Naive thymus-derived CD8-positive, alpha-beta T cell (primary cell): ENCODE measurements around the gene MPIG6B. TPM values are rescaled to one million over a fixed set of nuclear protein-coding genes. Genes with fewer than 3 reads are reported as not detected.
A peak's percentile ranks its signal among the peaks of the same experiment; 100 is the strongest.

Experiments
- ATAC-seq, 2 donors: fragments of 150-1000 bp; cut with Tn5 transposase in 1 of 2; sonication (Bioruptor Pico), chemical (Tn5 transposase) in 1 of 2; 1 replicate in 1 of 2; 2 replicates in 1 of 2; pipeline ENCODE4 v1.10.0; 2021; ENCODE audit warnings: mild to moderate bottlenecking in 2 of 2, moderate library complexity in 2 of 2
- POLR2A ChIA-PET: fragments of 350-600 bp; sonication (Branson Sonifier 250); formaldehyde crosslinking; loops from one replicate; lab custom pipeline; 2021; ENCODE audit warnings: antibody characterized with exemption; lab: Charles Lee
- DNase-seq, 10 donors: peaks; one replicate each; pipeline versions ENCODE4 v3.0.0 to v3.0.0-alpha.2; 2020 to 2022
- H3K27ac Mint-ChIP-seq, 10 donors: one replicate each; pipeline ENCODE4 v1.8.0; 2020 to 2022; ENCODE audit warnings: mild to moderate bottlenecking in 10 of 10, mixed read lengths in 10 of 10, moderate library complexity in 4 of 10, inconsistent platforms in 1 of 10
- H3K27me3 Mint-ChIP-seq, 5 donors: one replicate each; pipeline ENCODE4 v1.8.0; 2021 to 2022; ENCODE audit warnings: mixed read lengths in 5 of 5
- H3K36me3 Mint-ChIP-seq, 3 donors: one replicate each; pipeline ENCODE4 v1.8.0; 2020 to 2022; ENCODE audit warnings: mixed read lengths in 3 of 3, mild to moderate bottlenecking in 2 of 3, inconsistent platforms in 1 of 3
- H3K4me1 Mint-ChIP-seq, 4 donors: one replicate each; pipeline ENCODE4 v1.8.0; 2021 to 2022; ENCODE audit warnings: mixed read lengths in 4 of 4
- H3K4me3 Mint-ChIP-seq, 10 donors: one replicate each; pipeline ENCODE4 v1.8.0; 2020 to 2022; ENCODE audit warnings: mild to moderate bottlenecking in 10 of 10, mixed read lengths in 10 of 10, moderate library complexity in 6 of 10, inconsistent platforms in 1 of 10
- H3K9me3 Mint-ChIP-seq, 9 donors: one replicate each; pipeline ENCODE4 v1.8.0; 2020 to 2022; ENCODE audit warnings: mixed read lengths in 9 of 9, mild to moderate bottlenecking in 3 of 9, inconsistent platforms in 1 of 9, moderate library complexity in 1 of 9
- polyA plus RNA-seq, 3 donors: library from polyadenylated mRNA; unstranded; fragments of 300-500 nt; fragmentation: Illumina TruSeq; gene quantifications; one replicate each; pipeline ENCODE4 v1.2.3, GENCODE V29; 2021
- total RNA-seq, 8 experiments: library from RNA in 2 of 8; stranded (reverse) in 2 of 8; gene quantifications; one replicate each; pipeline ENCODE4 v1.2.3 and lab custom pipeline; 2021 to 2026

The MPIG6B gene
- total and polyA plus RNA-seq, 5 experiments from 2014 or later = 1.2 to 4.9 (median 1.4) TPM

DNA sequence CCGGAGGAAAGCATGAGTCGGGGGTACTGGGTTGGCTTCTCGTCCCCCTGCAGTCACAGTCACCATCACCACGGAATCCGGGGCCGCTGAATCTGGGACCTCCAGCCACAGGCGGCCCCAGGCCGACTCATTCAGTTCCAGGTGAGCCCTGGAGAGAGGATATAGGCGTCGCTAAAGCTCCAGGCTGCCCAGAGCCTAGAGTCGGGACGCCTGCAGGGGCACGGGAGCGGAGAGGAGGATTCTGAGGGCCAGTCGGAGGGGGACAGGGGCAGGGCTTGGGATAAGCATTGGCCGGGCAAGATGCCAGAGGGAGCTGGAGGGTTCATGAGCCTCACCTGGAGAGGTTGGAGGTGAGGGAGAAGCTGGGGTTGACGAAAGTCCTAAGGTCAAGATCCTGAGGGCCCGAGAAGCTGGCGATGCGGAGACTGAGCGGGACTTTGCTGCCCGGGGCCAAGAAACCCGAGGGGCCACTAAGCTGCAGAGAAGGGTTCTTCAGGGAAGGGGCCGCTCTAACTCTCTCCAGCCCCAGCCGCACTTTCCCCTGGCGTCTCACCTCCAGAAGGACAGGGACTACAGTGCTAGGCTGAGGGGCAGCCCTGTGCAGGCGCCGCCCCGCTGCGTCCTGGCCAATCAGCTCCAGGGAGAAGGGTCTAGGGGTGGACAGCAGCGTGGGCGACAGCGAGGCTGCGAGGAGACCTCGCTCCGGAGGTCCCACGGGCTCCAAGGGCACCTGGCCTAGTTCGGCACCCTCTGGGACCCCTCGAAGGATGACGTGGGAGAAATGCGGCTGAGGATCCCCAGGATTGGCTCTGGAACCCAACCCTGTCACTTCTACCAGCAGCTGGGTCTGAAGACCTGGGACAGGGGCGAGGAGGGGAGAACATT, 43.0 kb downstream of the MPIG6B start:
- Mint-ChIP-seq H3K9me3 (no peaks in the 10 kb centered on the region), H3K4me3 (no peak overlapping the region), H3K27me3 (peaks cover 0 to 3% (median 0%) of the 10 kb centered on the region in 5 donors), H3K36me3 (no peaks in the 10 kb centered on the region), H3K4me1 (peaks cover 10 to 20% (median 13%) of the 10 kb centered on the region in 4 donors), H3K27ac (peak overlapping the region in 2 of 10 donors; percentile 16 to 34)
- DNase-seq (no peak), ATAC-seq (no peak)
- POLR2A ChIA-PET = no interaction called here

DNA sequence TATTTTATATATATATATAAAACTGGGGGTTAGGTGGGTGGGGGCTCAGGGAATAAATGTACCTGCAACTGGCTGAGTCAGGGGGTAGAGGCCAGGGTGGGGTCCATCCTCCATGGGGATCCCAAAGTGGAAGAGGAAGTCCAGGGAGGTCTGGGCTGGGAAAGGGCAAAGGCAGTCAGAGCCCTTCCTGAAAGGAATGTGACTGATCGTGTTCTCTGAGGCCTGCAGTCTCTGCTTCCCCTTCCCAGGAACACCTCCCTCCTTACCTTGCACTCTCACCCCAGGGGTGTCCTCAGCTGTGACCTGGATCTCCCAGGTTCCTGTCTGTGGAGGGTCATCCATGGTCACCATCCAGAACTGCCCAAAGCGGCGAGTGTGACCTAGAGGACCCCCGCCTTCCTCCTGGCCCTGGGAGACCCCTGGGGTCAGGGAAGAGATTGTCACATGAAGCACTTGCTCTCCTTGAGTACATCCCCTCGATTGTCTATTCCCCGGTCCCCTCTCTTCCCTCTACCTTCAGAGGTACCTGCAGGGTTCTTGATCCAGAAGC, 44.0 kb downstream of the MPIG6B start:
- Mint-ChIP-seq H3K27ac (no peak overlapping the region), H3K9me3 (no peaks in the 10 kb centered on the region), H3K36me3 (no peaks in the 10 kb centered on the region), H3K4me1 (peaks cover 16 to 26% (median 17%) of the 10 kb centered on the region in 4 donors), H3K27me3 (peaks cover 0 to 3% (median 0%) of the 10 kb centered on the region in 5 donors), H3K4me3 (no peak overlapping the region)
- DNase-seq (no peak), ATAC-seq (no peak)
- POLR2A ChIA-PET = no interaction called here

DNA sequence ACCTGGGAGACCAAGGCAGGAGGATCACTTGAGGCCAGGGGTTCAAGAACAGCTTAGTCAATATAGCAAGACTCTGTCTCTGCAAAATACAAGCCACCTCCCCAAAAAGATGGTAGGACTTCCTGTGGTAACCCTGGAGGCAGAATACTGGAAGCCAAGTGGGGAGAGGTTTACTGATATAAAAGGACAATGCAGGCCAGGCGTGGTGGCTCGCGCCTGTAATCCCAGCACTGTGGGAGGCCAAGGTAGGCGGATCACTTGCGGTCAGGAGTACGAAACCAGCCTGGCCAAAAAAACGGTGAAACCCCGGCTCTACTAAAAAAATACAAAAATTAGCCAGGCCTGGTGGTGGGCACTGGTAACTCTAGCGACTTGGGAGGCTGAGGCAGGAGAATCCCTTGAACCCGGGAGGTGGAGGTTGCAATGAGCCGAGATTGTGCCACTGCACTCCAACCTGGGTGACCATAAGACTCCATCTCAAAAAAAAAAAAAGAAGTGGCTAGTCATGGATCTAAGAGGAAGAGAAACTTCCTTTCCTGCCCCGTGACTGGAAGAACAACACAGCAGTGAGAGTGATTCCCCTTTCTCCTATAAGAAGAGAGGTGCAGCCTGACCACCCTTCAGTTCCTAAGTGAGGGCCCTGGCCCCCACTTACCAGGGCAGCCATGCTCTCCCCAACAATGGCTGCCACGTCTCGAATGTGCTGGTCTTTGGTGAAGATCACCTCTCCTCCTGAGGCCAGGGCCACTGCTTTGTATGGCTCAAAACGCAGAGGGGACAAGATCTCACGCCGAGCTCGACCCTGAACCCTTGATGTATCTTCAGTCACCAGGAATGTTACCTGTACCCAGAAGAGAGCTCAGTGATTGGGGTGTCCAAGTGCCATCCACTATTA, 45.4 kb downstream of the MPIG6B start:
- Mint-ChIP-seq H3K27ac (peak overlapping the region in 1 of 10 donors; percentile 29), H3K36me3 (no peaks in the 10 kb centered on the region), H3K4me1 (peaks cover 14 to 35% (median 27%) of the 10 kb centered on the region in 4 donors), H3K27me3 (peaks cover 0 to 3% (median 0%) of the 10 kb centered on the region in 5 donors), H3K9me3 (no peaks in the 10 kb centered on the region), H3K4me3 (no peak overlapping the region)
- ATAC-seq (no peak), DNase-seq (no peak)
- POLR2A ChIA-PET = interaction anchor here (1.0 kb wide), 1 partner anchor 31 kb away, joined by 4 read pairs; no protein-coding TSS in a partner anchor

DNA sequence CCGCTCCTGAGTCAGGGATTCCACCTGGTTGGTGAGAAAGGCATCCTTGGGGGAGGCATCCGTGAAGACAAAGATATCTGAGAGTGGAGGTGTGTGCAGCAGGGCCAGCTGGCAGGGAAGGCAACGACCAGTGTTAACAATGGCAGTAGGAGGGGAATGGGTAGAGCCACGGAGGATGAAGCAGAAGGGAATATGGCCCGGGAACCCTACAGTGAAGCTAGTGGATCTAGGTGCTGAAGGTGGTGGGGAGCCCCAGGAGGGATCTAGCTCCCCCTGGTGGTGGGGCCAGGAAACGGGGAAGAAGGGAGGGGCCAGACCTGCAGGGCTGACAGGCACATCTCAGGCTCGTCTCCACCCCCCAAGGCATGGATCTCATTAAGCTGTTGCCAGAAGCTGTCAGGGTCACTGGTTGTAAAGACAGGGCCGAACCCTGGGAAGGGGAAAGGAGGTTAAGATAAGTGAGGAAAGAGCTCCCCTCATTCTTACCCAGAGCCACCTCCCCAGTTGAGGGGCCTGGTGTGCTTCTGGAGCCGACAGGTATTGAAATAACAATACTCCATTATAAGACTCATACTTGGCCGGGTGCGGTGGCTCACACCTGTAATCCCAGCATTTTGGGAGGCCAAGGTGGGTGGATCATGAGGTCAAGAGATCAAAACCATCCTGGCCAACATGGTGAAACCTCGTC, 46.7 kb downstream of the MPIG6B start:
- peaks cover 12 to 35% (median 29%) of the 10 kb centered on the region in 4 donors for H3K4me1 Mint-ChIP-seq
- DNase-seq = peak; percentile 61 to 87 (median 70)
- H3K9me3 Mint-ChIP-seq = no peaks in the 10 kb centered on the region
- H3K4me3 Mint-ChIP-seq = peak overlapping the region in 1 of 10 donors; percentile 19
- peak; percentile 66 to 81 for ATAC-seq
- H3K27me3 Mint-ChIP-seq = peaks cover 0 to 3% (median 0%) of the 10 kb centered on the region in 5 donors
- H3K36me3 Mint-ChIP-seq = no peaks in the 10 kb centered on the region
- POLR2A ChIA-PET = interaction anchor here (0.6 to 1.5 kb wide), 9 partner anchors 30 to 1932 kb away, joined by 3 to 7 read pairs (median 4); partner anchors contain the start of genes DDAH2, GPANK1, LSM2 and MSH5
- H3K27ac Mint-ChIP-seq = peak overlapping the region in 4 of 10 donors; percentile 14 to 75 (median 70)

DNA sequence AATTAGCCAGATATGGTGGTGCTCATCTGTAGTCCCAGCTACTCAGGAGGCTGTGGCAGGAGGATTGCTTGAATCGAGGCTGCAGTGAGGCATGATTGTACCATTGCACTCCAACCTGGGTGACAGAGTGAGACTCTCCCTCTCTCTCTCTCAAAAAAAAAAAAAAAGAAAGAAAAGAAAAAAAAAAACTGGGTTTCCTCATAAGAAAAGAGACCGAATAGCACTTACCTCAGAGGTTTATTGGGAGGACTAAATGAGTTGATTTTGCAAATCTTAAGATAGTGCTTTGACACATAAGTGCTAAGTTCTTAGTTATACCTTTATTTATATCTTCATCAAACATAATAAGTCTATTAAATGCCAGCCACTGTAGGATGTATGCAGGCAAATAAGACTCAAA, 47.7 kb downstream of the MPIG6B start:
- ATAC-seq = no peak
- POLR2A ChIA-PET = interaction anchor here (0.7 to 1.5 kb wide), 6 partner anchors 24 to 1954 kb away, joined by 3 to 7 read pairs (median 4); partner anchors contain the start of gene GPANK1
- Mint-ChIP-seq H3K4me3 (peak overlapping the region in 1 of 10 donors; percentile 30), H3K27me3 (peaks cover 0 to 7% (median 0%) of the 10 kb centered on the region in 5 donors), H3K4me1 (peaks cover 15 to 42% (median 35%) of the 10 kb centered on the region in 4 donors), H3K9me3 (no peaks in the 10 kb centered on the region), H3K36me3 (no peaks in the 10 kb centered on the region), H3K27ac (no peak overlapping the region)
- no peak for DNase-seq

DNA sequence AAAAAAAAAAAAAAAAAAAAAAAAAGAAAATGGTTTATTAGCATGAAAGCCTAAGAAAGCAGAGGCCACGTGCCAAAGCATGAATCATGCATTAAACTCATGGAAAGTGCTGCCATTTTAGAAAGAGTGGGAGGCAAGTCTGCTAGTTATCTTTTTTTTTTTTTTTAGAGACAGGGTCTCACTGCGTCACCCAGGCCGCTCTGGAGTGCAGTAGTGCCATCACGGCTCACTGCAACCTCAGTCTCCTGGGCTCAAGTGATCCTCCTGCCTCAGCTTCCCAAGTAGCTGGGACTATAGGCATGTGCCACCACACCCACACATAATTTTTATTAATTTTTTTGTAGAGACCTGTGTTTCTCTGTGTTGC, 48.8 kb downstream of the MPIG6B start:
- no peak for DNase-seq
- Mint-ChIP-seq H3K27ac (peak overlapping the region in 4 of 10 donors; percentile 41 to 75 (median 72)), H3K9me3 (no peaks in the 10 kb centered on the region), H3K4me3 (peak overlapping the region in 8 of 10 donors; percentile 43 to 81 (median 56)), H3K36me3 (no peaks in the 10 kb centered on the region), H3K4me1 (peaks cover 18 to 49% (median 43%) of the 10 kb centered on the region in 4 donors), H3K27me3 (peaks cover 0 to 13% (median 0%) of the 10 kb centered on the region in 5 donors)
- POLR2A ChIA-PET = interaction anchor here (0.6 to 1.8 kb wide), 6 partner anchors 9 to 1807 kb away, joined by 3 to 11 read pairs (median 4); partner anchors contain the start of genes HSPA1A and HSPA1L
- ATAC-seq = peak; percentile 28 to 34

DNA sequence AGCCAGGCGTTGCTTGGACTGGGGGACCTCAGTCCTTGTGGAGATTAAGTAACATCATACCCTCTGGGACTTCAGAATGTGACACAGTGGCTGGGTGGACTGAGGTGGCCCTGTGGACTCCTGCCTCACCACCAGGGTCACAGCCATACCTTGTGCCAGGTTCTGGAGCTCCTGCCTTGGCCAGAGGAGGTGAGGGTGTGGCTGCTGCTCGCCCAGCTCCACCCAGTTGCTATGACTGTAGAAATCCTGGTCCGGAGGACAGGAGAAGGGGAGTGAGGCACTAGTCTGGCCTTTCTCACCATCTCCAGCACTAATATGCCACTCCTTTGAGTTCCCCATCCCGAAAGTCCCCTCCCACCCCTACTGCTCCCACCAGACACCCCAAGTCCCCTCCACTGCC, 52.0 kb downstream of the MPIG6B start:
- Mint-ChIP-seq H3K4me1 (peaks cover 13 to 45% (median 43%) of the 10 kb centered on the region in 4 donors), H3K27me3 (peaks cover 0 to 13% (median 0%) of the 10 kb centered on the region in 5 donors), H3K4me3 (peak overlapping the region in 1 of 10 donors; percentile 18), H3K9me3 (no peaks in the 10 kb centered on the region), H3K36me3 (peaks cover 0 to 15% (median 4%) of the 10 kb centered on the region in 3 donors), H3K27ac (peak overlapping the region in 2 of 10 donors; percentile 40 to 89)
- ATAC-seq = no peak
- POLR2A ChIA-PET = interaction anchor here (0.9 to 1.6 kb wide), 3 partner anchors 9 to 35 kb away, joined by 3 to 5 read pairs (median 3); partner anchors contain the start of genes LSM2 and MSH5
- DNase-seq = no peak

DNA sequence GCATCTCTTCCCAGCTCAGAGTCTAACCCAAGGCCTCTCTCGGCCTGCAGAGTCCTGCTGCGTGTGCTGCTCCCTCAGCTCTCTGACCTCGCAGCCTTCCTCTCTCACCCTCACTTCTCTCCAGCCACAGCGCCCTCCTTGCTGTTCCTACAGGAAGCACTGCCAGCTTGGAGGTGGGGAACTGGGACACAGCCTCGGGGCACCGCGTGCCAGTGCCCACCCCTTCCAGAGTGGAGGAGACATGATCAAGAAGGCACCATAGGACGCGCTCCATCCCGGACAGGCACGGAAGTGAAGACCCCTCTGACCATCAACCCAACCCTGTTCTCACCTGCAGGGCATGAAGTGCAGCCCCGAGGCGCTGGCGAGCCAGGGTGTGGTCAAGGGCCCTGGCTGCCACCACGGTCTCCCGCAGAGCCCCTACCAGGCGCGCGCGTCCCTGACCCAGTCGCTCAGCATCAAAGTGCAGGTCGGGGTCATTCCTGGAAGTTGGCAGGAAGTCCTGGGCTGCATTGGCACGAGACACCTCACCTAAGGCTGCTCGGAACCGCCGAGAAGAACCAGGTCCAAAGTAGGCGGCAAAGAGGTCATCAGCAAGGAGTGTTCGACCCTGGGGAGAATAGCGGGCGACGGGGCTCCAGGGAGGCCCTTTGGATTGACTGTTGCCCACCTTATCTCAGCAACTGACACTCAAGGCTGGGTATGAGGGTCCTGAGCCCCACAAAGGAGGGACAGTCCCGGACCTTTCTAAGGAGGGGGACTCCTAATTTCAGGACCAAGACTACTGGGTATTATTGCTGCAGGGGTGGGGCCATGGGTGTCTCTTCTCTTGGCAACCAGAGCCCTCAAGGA, 52.7 kb downstream of the MPIG6B start:
- ATAC-seq = no peak
- H3K4me1 Mint-ChIP-seq = peaks cover 13 to 45% (median 43%) of the 10 kb centered on the region in 4 donors
- H3K4me3 Mint-ChIP-seq = peak overlapping the region in 5 of 10 donors; percentile 18 to 62 (median 49)

More for the DNA sequence above, 52.7 kb downstream of the MPIG6B start:
- Mint-ChIP-seq H3K27ac (peak overlapping the region in 5 of 10 donors; percentile 6 to 89 (median 40)), H3K36me3 (peaks cover 0 to 22% (median 9%) of the 10 kb centered on the region in 3 donors), H3K27me3 (peaks cover 0 to 13% (median 0%) of the 10 kb centered on the region in 5 donors), H3K9me3 (no peaks in the 10 kb centered on the region)
- POLR2A ChIA-PET = interaction anchor here (0.9 to 1.6 kb wide), 3 partner anchors 8 to 36 kb away, joined by 3 to 5 read pairs (median 3); partner anchors contain the start of genes LSM2 and MSH5
- no peak for DNase-seq
